ENCODE results near the gene TXK.

TXK gene

GRCh38 chr4:48133669-48134068, 381 bp downstream of the TXK start:
- no peak for DNase-seq

- DNase-seq: no peak
Measured at GRCh38 chr4:48131736-48132135, 2.3 kb downstream of the TXK start.

GRCh38 chr4:48130100-48130499, 4.0 kb downstream of the TXK start:
- DNase-seq: no peak

- DNase-seq: peak; percentile 66
Measured at GRCh38 chr4:48129307-48130014, 4.6 kb downstream of the TXK start.

- DNase-seq: peak; percentile 86
Measured at GRCh38 chr4:48127682-48128404, 6.2 kb downstream of the TXK start.

GRCh38 chr4:48127231-48127630, 6.8 kb downstream of the TXK start:
- DNase-seq: no peak

GRCh38 chr4:48126621-48127020, 7.4 kb downstream of the TXK start:
- DNase-seq: no peak

- no peak for DNase-seq
Measured at GRCh38 chr4:48124870-48125269, 9.2 kb downstream of the TXK start.

- no peak for DNase-seq
Measured at GRCh38 chr4:48122756-48123155, 11.3 kb downstream of the TXK start.

GRCh38 chr4:48121180-48121579, 12.9 kb downstream of the TXK start:
- no peak for DNase-seq

- no peak for DNase-seq
Measured at GRCh38 chr4:48120132-48120531, 13.9 kb downstream of the TXK start.

GRCh38 chr4:48119646-48120045, 14.4 kb downstream of the TXK start:
- no peak for DNase-seq

- no peak for DNase-seq
Measured at GRCh38 chr4:48118081-48118480, 16.0 kb downstream of the TXK start.

GRCh38 chr4:48116582-48116981, 17.5 kb downstream of the TXK start:
- no peak for DNase-seq

- no peak for DNase-seq
Measured at GRCh38 chr4:48114412-48114811, 19.6 kb downstream of the TXK start.

- no peak for DNase-seq
Measured at GRCh38 chr4:48112017-48112667, 21.9 kb downstream of the TXK start.

- no peak for DNase-seq
Measured at GRCh38 chr4:48110452-48110978, 23.5 kb downstream of the TXK start.

GRCh38 chr4:48109413-48110263, 24.4 kb downstream of the TXK start:
- DNase-seq: peak; percentile 78

GRCh38 chr4:48108309-48109073, 25.6 kb downstream of the TXK start:
- no peak for DNase-seq

- no peak for DNase-seq
Measured at GRCh38 chr4:48105230-48105629, 28.8 kb downstream of the TXK start.

GRCh38 chr4:48103483-48104139, 30.4 kb downstream of the TXK start:
- no peak for DNase-seq

GRCh38 chr4:48102303-48102702, 31.7 kb downstream of the TXK start:
- DNase-seq: no peak
